Esophagus squamous epithelium (tissue), 4 donors: Measurements from ENCODE around the gene ANKRD17.

Experiments used
- POLR2A ChIP-seq, 4 donors: fragments of 450-650 bp; IDR thresholded peaks; one replicate each; pipeline ENCODE4 v1.6.1; 2017; ENCODE audit warnings: antibody characterized with exemption in 4 of 4, mild to moderate bottlenecking in 4 of 4, moderate library complexity in 3 of 4
- TF ChIP-seq, protein P1 (sequence below), 6 experiments: fragments of 450-650 bp in 4 of 6; fragments of 200-600 bp in 2 of 6; sonication (generic) in 2 of 6; IDR thresholded peaks; one replicate each; pipeline ENCODE4 v1.5.1; 2016 to 2019; ENCODE audit warnings: antibody characterized with exemption in 6 of 6, mild to moderate bottlenecking in 4 of 6, moderate library complexity in 4 of 6

- TF ChIP-seq, protein P1, sequence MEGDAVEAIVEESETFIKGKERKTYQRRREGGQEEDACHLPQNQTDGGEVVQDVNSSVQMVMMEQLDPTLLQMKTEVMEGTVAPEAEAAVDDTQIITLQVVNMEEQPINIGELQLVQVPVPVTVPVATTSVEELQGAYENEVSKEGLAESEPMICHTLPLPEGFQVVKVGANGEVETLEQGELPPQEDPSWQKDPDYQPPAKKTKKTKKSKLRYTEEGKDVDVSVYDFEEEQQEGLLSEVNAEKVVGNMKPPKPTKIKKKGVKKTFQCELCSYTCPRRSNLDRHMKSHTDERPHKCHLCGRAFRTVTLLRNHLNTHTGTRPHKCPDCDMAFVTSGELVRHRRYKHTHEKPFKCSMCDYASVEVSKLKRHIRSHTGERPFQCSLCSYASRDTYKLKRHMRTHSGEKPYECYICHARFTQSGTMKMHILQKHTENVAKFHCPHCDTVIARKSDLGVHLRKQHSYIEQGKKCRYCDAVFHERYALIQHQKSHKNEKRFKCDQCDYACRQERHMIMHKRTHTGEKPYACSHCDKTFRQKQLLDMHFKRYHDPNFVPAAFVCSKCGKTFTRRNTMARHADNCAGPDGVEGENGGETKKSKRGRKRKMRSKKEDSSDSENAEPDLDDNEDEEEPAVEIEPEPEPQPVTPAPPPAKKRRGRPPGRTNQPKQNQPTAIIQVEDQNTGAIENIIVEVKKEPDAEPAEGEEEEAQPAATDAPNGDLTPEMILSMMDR (IDR thresholded peaks at IDR 0.05), result no peak
- TF ChIP-seq POLR2A (IDR thresholded peaks at IDR 0.05), result no peak
Observed at GRCh38 chr4:73212982-73213730, 45.4 kb downstream of the ANKRD17 start.
